ENCODE data around the gene C2CD2L.
A peak's percentile ranks its signal among the peaks of the same experiment; 100 is the strongest.
"Not testable (repeated sequence)": the region's sequence is repeated elsewhere in the genome, so short reads cannot be mapped to it uniquely, and the experiment has no call there.

The C2CD2L gene

DNA sequence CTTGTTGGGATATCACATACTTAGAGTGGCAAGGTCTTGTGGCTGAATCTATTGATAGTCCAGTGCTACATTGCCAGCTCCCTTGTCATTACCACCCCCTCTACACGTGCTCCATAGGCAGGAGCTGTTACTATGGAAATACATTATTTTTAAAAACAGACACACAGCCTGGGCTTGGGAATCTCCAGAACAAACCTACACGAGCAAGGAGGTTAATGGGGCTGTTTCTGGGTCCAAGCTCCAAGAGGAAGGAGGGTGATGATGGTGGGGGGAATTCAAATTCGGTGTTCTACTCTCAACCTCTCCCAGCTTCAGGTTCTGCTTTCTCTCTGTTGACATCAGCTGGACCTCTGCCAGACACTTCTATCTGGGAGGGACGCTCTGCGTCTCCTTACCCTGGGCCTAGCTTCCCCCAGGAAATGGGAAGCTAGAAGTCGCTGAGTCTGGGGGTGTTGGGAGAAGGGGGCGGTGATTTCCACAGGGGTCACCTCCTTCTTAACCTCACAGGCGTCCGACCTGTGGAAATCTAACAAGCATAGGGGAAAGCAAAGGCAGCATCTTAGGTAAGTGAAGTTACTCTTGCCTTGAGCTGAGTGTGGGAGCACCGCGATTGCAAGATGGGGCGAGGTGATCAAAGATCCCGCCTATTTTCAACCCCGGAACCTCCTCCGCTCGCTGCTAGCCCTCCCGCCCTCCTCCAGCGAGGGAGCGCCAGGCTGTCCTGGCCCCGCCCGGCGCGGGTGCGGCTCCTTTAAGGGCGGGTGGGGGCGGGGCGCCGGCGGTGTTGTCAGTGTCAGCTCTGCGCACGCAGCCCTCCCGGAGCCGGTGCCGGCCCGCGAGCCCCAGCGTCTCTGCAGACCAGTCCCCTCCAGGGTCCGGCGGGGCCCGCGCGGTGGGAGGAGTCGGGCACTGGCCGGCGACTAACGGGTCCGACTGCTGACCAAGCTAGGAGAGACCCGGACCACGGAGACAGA, at the start of gene C2CD2L:
Gene C2CD2L (plus strand): TSS at position 781 of the 974 bp plus-strand sequence. CDS start 398 bp downstream, outside the sequence.
- no peak for TF ChIP-seq CTCF (IDR thresholded peaks at IDR 0.05; ENCODE audit: control extremely low read depth, extremely low read depth, low read depth, missing control alignments)
- peak; percentile 97 for DNase-seq (ENCODE audit: extremely low spot score)
- POLR2A ChIA-PET = interaction anchor here (0.6 to 4.7 kb wide), 6 partner anchors 10 to 135 kb away, joined by 3 to 41 read pairs (median 4); partner anchors contain the start of genes FOXR1 and HMBS
- CTCF ChIA-PET = interaction anchor here (0.9 to 1.6 kb wide), 10 partner anchors 12 to 417 kb away, joined by 3 to 7 read pairs (median 4); partner anchors contain the start of gene VPS11

GRCh38 chr11:119059128-119059527, 48.0 kb upstream of the C2CD2L start:
- DNase-seq (ENCODE audit: extremely low spot score); POLR2A ChIA-PET: not testable (repeated sequence)
- CTCF ChIA-PET = interaction anchor here (0.8 to 1.2 kb wide), 2 partner anchors 8 to 265 kb away, joined by 3 read pairs; no protein-coding TSS in a partner anchor

- TF ChIP-seq CTCF (IDR thresholded peaks at IDR 0.05; ENCODE audit: control extremely low read depth, extremely low read depth, low read depth, missing control alignments) = no peak
- POLR2A ChIA-PET = no interaction called here
- CTCF ChIA-PET = interaction anchor here (1.1 to 1.3 kb wide), 3 partner anchors 12 to 277 kb away, joined by 3 read pairs; no protein-coding TSS in a partner anchor
- DNase-seq (ENCODE audit: extremely low spot score) = no peak
Measured at GRCh38 chr11:119061256-119061655, 45.9 kb upstream of the C2CD2L start.

GRCh38 chr11:119062779-119063178, 44.4 kb upstream of the C2CD2L start:
- DNase-seq (ENCODE audit: extremely low spot score) = no peak
- CTCF ChIA-PET = interaction anchor here (1.0 to 1.2 kb wide), 3 partner anchors 24 to 258 kb away, joined by 3 to 4 read pairs (median 3); a partner anchor contains a TSS
- TF ChIP-seq CTCF (IDR thresholded peaks at IDR 0.05; ENCODE audit: control extremely low read depth, extremely low read depth, low read depth, missing control alignments) = no peak
- POLR2A ChIA-PET = no interaction called here

GRCh38 chr11:119065369-119065768, 41.8 kb upstream of the C2CD2L start:
- peak; percentile 50 for DNase-seq (ENCODE audit: extremely low spot score)
- POLR2A ChIA-PET = no interaction called here
- TF ChIP-seq CTCF (IDR thresholded peaks at IDR 0.05; ENCODE audit: control extremely low read depth, extremely low read depth, low read depth, missing control alignments) = peak; percentile 56
- CTCF ChIA-PET = interaction anchor here (0.8 to 4.8 kb wide), 7 partner anchors 8 to 273 kb away, joined by 3 to 39 read pairs (median 4); partner anchors contain the start of gene HYOU1

GRCh38 chr11:119067371-119068222, 39.5 kb upstream of the C2CD2L start, which contains the start of gene VPS11:
Gene VPS11, plus strand, starts transcription at chr11:119067818. Its CDS starts 6 bp downstream, at chr11:119067824.
- peak; percentile 99 for DNase-seq (ENCODE audit: extremely low spot score)
- POLR2A ChIA-PET = interaction anchor here (0.6 to 1.5 kb wide), 12 partner anchors 10 to 42 kb away, joined by 3 to 31 read pairs (median 4); partner anchors contain the start of genes HMBS and HYOU1
- CTCF ChIA-PET = interaction anchor here (0.7 to 4.8 kb wide), 14 partner anchors 11 to 258 kb away, joined by 3 to 39 read pairs (median 4); partner anchors contain the start of genes C2CD2L and HYOU1
- no peak for TF ChIP-seq CTCF (IDR thresholded peaks at IDR 0.05; ENCODE audit: control extremely low read depth, extremely low read depth, low read depth, missing control alignments)
